Measurements from ENCODE around the gene CCDC9. TPM values are rescaled to one million over a fixed set of nuclear protein-coding genes. Genes with fewer than 3 reads are reported as not detected.

Gene CCDC9
- total and polyA plus RNA-seq, 2 of the 13 experiments (the other 11 are each of a cell fraction or from before 2014, with no cell fraction given), result 2.9 to 6.3 TPM

DNA sequence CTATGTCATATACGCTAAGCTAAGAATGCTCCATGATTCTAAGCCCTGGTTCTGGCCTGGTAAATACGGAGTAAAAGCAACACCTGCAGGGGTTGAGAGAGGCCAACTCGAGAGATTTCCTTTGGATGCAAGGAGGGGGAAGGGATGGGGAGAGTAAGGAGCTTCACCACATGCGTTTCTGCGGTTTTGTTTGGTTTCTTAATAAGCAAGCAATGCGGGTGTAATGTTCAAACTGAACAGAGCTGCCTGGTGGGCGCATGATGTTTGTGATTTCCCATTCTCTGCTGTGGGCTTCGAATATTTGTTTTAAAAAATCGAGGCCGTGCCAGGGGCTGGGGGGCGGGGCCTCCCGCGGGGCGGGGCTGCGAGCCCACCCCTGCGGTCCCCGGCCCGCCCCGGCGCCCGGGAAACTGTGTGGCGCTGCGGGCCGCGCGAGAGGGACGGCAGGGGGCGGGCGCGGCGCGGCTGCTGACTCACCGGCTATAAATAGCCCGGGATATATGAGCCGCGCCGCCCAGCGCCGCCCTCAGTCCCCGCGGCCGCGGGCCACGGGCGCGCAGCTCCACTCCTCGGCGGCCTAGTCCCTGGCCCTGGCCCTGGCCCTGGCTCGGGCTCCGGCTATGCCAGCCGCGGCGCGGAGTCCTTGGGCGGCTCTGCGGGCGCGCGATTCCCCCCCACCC is 30.4 kb upstream of the CCDC9 start (continued):
- TF ChIP-seq MXI1 (IDR thresholded peaks at IDR 0.05; ENCODE audit: borderline replicate concordance, low read depth, low read length) (no peak; the same call in 2 of the 3 replicates), ZBTB26 (CRISPR knock-in tag; IDR thresholded peaks at IDR 0.05; ENCODE audit: borderline replicate concordance) (no peak), MEIS2 (CRISPR knock-in tag; IDR thresholded peaks at IDR 0.05) (peak; percentile 29), SRY (CRISPR knock-in tag; IDR thresholded peaks at IDR 0.05) (peak; percentile 94; the same call in 1 of the 2 replicates), ZNF558 (CRISPR knock-in tag; IDR thresholded peaks at IDR 0.05; ENCODE audit: borderline replicate concordance) (peak; percentile 40; the same call in 1 of the 2 replicates), RERE (CRISPR knock-in tag; IDR thresholded peaks at IDR 0.05; ENCODE audit: low read depth) (0 out of 2 replicates have a peak, but pooled peaks have one; percentile 15), PCBP2 (optimal IDR thresholded peaks at IDR 0.05; ENCODE audit: low read depth, low read length, poor library complexity, severe bottlenecking) (no peak), ZBTB10 (CRISPR knock-in tag; IDR thresholded peaks at IDR 0.05; ENCODE audit: borderline replicate concordance) (peak; percentile 48; the same call in 1 of the 2 replicates), NCOA2 (CRISPR knock-in tag; IDR thresholded peaks at IDR 0.05) (no peak; the same call in 1 of the 2 replicates), ZFY (CRISPR knock-in tag; IDR thresholded peaks at IDR 0.05) (peak; percentile 92), ZNF441 (CRISPR knock-in tag; IDR thresholded peaks at IDR 0.05; ENCODE audit: borderline replicate concordance) (0 out of 2 replicates have a peak, but pooled peaks have one; percentile 49), KLF9 (CRISPR knock-in tag; IDR thresholded peaks at IDR 0.05; ENCODE audit: low read depth) (no peak), ZNF264 (CRISPR knock-in tag; IDR thresholded peaks at IDR 0.05) (0 out of 2 replicates have a peak, but pooled peaks have one; percentile 38)
- TF ChIP-seq, protein P1, sequence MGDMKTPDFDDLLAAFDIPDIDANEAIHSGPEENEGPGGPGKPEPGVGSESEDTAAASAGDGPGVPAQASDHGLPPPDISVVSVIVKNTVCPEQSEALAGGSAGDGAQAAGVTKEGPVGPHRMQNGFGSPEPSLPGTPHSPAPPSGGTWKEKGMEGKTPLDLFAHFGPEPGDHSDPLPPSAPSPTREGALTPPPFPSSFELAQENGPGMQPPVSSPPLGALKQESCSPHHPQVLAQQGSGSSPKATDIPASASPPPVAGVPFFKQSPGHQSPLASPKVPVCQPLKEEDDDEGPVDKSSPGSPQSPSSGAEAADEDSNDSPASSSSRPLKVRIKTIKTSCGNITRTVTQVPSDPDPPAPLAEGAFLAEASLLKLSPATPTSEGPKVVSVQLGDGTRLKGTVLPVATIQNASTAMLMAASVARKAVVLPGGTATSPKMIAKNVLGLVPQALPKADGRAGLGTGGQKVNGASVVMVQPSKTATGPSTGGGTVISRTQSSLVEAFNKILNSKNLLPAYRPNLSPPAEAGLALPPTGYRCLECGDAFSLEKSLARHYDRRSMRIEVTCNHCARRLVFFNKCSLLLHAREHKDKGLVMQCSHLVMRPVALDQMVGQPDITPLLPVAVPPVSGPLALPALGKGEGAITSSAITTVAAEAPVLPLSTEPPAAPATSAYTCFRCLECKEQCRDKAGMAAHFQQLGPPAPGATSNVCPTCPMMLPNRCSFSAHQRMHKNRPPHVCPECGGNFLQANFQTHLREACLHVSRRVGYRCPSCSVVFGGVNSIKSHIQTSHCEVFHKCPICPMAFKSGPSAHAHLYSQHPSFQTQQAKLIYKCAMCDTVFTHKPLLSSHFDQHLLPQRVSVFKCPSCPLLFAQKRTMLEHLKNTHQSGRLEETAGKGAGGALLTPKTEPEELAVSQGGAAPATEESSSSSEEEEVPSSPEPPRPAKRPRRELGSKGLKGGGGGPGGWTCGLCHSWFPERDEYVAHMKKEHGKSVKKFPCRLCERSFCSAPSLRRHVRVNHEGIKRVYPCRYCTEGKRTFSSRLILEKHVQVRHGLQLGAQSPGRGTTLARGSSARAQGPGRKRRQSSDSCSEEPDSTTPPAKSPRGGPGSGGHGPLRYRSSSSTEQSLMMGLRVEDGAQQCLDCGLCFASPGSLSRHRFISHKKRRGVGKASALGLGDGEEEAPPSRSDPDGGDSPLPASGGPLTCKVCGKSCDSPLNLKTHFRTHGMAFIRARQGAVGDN (CRISPR knock-in tag; IDR thresholded peaks at IDR 0.05), result peak; percentile 46; the same call in 1 of the 2 replicates
